Endodermal cell (in vitro differentiated cells): Measurements from ENCODE around the gene SKAP1. TPM values are rescaled to one million over a fixed set of nuclear protein-coding genes. Genes with fewer than 3 reads are reported as not detected.

Source experiments
- DNase-seq: peaks from one replicate; pipeline ENCODE4 v3.0.0-alpha.2; 2017
- H3K27ac ChIP-seq: 2 replicates; pipeline ENCODE4 v1.5.1; 2013; ENCODE audit warnings: mild to moderate bottlenecking, low read depth, low read length, moderate library complexity
- H3K27me3 ChIP-seq: 2 replicates; pipeline ENCODE4 v1.6.1; 2013; ENCODE audit warnings: mild to moderate bottlenecking, low read length, moderate library complexity; ENCODE audit not compliant: insufficient read depth, control insufficient read depth, poor library complexity, severe bottlenecking
- H3K36me3 ChIP-seq: 2 replicates; pipeline ENCODE4 v1.7.0; 2013; ENCODE audit warnings: mild to moderate bottlenecking, low read length, moderate library complexity; ENCODE audit not compliant: control insufficient read depth, insufficient read depth
- H3K4me1 ChIP-seq: one replicate; pipeline ENCODE4 v1.7.0; 2013; ENCODE audit warnings: low read length; ENCODE audit not compliant: control insufficient read depth, insufficient read depth
- H3K4me3 ChIP-seq: 2 replicates; pipeline ENCODE4 v1.5.1; 2013; ENCODE audit warnings: mild to moderate bottlenecking, low read length, moderate library complexity
- H3K9ac ChIP-seq: 2 replicates; pipeline ENCODE4 v1.6.1; 2013; ENCODE audit warnings: mild to moderate bottlenecking, low read length, moderate library complexity; ENCODE audit not compliant: poor library complexity, severe bottlenecking; ENCODE audit errors: extremely low read depth
- H3K9me3 ChIP-seq: 2 replicates; pipeline ENCODE4 v1.6.1; 2013; ENCODE audit warnings: mild to moderate bottlenecking, low read length, moderate library complexity; ENCODE audit not compliant: control insufficient read depth
- H3K27ac Mint-ChIP-seq: 2 replicates; pipeline ENCODE4 v1.8.0; 2020; ENCODE audit warnings: mixed read lengths
- H3K27me3 Mint-ChIP-seq: 2 replicates; pipeline ENCODE4 v1.8.0; 2021; ENCODE audit warnings: mild to moderate bottlenecking, mixed read lengths; ENCODE audit not compliant: insufficient read depth
- H3K36me3 Mint-ChIP-seq: 2 replicates; pipeline ENCODE4 v1.8.0; 2020; ENCODE audit warnings: low read depth, mixed read lengths
- H3K4me1 Mint-ChIP-seq: 2 replicates; pipeline ENCODE4 v1.8.0; 2020; ENCODE audit warnings: mixed read lengths
- H3K4me3 Mint-ChIP-seq: 2 replicates; pipeline ENCODE4 v1.8.0; 2020; ENCODE audit warnings: mild to moderate bottlenecking, moderate library complexity, mixed read lengths
- H3K9me3 Mint-ChIP-seq: 2 replicates; pipeline ENCODE4 v1.8.0; 2020; ENCODE audit warnings: mild to moderate bottlenecking, mixed read lengths
- WGBS, 2 experiments: methylation state at CpG; one replicate each; pipeline versions ENCODE4 v1.1.5 to v1.1.7; 2013; ENCODE audit warnings: missing lambda C conversion rate in 2 of 2, mixed read lengths in 1 of 2; ENCODE audit not compliant: insufficient coverage in 1 of 2, insufficient read length in 1 of 2; 5-methylcytosine and 5-hydroxymethylcytosine counted together
- total RNA-seq, 2 donors: library from RNA; stranded (reverse); fragmentation: NEBNext Ultra II Directional in 1 of 2; extraction: Animal tissue kit (Norgen Biotek cat#: 25700) in 1 of 2; gene quantifications; 2 replicates in 1 of 2; 3 replicates in 1 of 2; pipeline ENCODE4 v1.2.1, GENCODE V29; 2021
- TF ChIP-seq, protein P1 (sequence below): fragments of 200-600 bp; sonication (generic); conservative IDR thresholded peaks from 2 replicates; pipeline ENCODE4 v1.5.0; 2021; ENCODE audit warnings: antibody characterized with exemption, mild to moderate bottlenecking

The SKAP1 gene
- total RNA-seq, 2 donors from 2014 or later, result 0.31 to 0.53 TPM

DNA sequence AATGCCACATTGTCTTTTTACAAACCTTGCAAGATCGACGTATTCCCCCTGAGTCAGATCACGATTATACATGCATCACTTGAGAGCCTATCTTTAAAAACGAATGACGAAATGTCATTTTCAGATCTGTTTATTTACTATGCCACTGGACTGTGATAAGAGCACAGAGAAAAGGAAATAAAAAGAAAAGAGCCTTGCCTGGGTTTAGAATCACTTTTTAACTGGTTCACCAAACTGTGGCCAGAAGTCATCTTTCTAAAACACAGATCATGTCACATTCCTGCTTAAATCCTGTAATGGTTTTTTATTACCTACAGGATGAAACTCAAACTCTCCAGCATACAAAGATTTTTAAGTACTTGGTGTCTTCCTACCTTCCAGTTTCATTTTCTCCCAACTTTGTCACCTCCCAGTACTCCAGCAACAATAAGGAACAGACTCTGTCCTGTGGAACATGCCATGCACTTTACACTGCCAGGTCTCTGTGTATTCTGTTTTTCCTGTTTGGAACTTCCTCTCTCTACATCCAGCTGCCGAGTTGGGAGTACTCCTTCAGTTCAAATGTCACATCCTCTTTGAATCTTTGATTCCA is 231.0 kb downstream of the SKAP1 start:
- Mint-ChIP-seq H3K27me3 (peaks cover 13% of the 10 kb centered on the region), H3K9me3 (no peaks in the 10 kb centered on the region)

DNA sequence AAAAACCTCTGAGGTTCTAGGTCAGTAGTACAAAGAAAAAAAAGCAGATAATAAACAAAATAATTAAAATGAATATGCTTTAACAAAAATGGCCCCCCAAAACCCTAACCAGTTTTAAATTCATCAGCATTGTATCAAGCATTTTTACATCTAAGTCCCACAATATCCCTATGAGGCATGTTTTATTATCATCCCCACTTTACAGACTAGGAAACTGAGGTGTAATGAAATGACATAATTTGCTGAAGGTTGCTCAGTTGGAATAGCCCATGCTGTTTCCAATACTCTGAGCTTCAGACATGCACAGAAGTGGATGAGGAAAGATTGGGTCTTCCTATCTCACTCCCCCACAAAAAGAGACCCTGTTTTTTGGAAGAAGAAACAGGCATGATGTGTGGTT is 234.1 kb downstream of the SKAP1 start:
- Histone ChIP-seq H3K36me3 (no peaks in the 10 kb centered on the region), H3K9me3 (no peaks in the 10 kb centered on the region), H3K27ac (no peak overlapping the region), H3K27me3 (no peaks in the 10 kb centered on the region), H3K4me1 (no peaks in the 10 kb centered on the region), H3K4me3 (no peak overlapping the region), H3K9ac (no peak overlapping the region)
- no peaks in the 10 kb centered on the region for H3K9me3 Mint-ChIP-seq
- H3K4me3 Mint-ChIP-seq, result no peak overlapping the region
- no peaks in the 10 kb centered on the region for H3K36me3 Mint-ChIP-seq
- H3K27ac Mint-ChIP-seq, result no peak overlapping the region
- H3K27me3 Mint-ChIP-seq, result peaks cover 11% of the 10 kb centered on the region
- H3K4me1 Mint-ChIP-seq, result peaks cover 7% of the 10 kb centered on the region
- DNase-seq, result no peak
- TF ChIP-seq, protein P1, sequence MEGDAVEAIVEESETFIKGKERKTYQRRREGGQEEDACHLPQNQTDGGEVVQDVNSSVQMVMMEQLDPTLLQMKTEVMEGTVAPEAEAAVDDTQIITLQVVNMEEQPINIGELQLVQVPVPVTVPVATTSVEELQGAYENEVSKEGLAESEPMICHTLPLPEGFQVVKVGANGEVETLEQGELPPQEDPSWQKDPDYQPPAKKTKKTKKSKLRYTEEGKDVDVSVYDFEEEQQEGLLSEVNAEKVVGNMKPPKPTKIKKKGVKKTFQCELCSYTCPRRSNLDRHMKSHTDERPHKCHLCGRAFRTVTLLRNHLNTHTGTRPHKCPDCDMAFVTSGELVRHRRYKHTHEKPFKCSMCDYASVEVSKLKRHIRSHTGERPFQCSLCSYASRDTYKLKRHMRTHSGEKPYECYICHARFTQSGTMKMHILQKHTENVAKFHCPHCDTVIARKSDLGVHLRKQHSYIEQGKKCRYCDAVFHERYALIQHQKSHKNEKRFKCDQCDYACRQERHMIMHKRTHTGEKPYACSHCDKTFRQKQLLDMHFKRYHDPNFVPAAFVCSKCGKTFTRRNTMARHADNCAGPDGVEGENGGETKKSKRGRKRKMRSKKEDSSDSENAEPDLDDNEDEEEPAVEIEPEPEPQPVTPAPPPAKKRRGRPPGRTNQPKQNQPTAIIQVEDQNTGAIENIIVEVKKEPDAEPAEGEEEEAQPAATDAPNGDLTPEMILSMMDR, result no peak

More for the DNA sequence above, 231.0 kb downstream of the SKAP1 start:
- TF ChIP-seq, protein P1, result no peak
- H3K27me3 ChIP-seq, result no peaks in the 10 kb centered on the region
- no peak overlapping the region for H3K9ac ChIP-seq
- H3K36me3 ChIP-seq, result no peaks in the 10 kb centered on the region
- DNase-seq, result no peak
- Mint-ChIP-seq H3K4me1 (no peaks in the 10 kb centered on the region), H3K4me3 (no peak overlapping the region), H3K36me3 (no peaks in the 10 kb centered on the region), H3K27ac (no peak overlapping the region)
- H3K4me3 ChIP-seq, result no peak overlapping the region
- H3K27ac ChIP-seq, result no peak overlapping the region
- H3K4me1 ChIP-seq, result no peaks in the 10 kb centered on the region
- WGBS, 2 experiments, result 87 to 90% methylated on average over 6 of the region's 6 CpGs
- no peaks in the 10 kb centered on the region for H3K9me3 ChIP-seq

DNA sequence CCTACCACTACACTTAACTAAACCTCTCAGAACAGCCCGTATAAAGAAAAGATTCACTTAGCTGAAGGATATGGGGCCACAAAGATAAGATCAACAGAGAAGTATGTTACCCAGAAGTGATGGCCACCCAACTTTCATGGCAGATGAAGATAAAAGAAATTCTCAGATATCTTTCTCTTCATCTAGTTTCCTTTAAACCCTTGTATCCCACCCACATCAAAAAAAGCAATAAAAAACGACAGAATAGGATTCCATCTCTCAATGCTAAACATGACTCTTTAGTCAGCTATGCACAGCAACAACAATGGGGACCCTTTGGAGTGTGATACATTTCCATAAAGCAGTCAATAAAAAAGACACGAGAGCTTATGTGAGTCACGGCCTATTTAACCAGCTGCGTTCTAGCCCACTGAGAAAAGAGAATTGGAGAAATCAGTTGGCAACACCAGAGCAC is 235.9 kb downstream of the SKAP1 start:
- H3K9ac ChIP-seq, result no peak overlapping the region
- H3K4me3 ChIP-seq, result no peak overlapping the region
- TF ChIP-seq, protein P1, result no peak
- 64 to 74% methylated on average over 5 of the region's 5 CpGs for WGBS, 2 experiments
- no peak for DNase-seq
- Mint-ChIP-seq H3K4me1 (peaks cover 7% of the 10 kb centered on the region), H3K27me3 (peaks cover 9% of the 10 kb centered on the region), H3K9me3 (no peaks in the 10 kb centered on the region), H3K36me3 (no peaks in the 10 kb centered on the region), H3K4me3 (no peak overlapping the region), H3K27ac (no peak overlapping the region)
- H3K27me3 ChIP-seq, result no peaks in the 10 kb centered on the region
- H3K27ac ChIP-seq, result no peak overlapping the region
- H3K4me1 ChIP-seq, result no peaks in the 10 kb centered on the region
- no peaks in the 10 kb centered on the region for H3K36me3 ChIP-seq
- H3K9me3 ChIP-seq, result no peaks in the 10 kb centered on the region
